ENCODE measurements around the gene GRAMD4.

The GRAMD4 gene

GRCh38 chr22:46693634-46694415 is 73.6 kb downstream of the GRAMD4 start:
- DNase-seq (ENCODE audit: low spot score) = no peak

- DNase-seq (ENCODE audit: low spot score) = no peak
Measured at GRCh38 chr22:46694416-46695170, 74.4 kb downstream of the GRAMD4 start.

DNA sequence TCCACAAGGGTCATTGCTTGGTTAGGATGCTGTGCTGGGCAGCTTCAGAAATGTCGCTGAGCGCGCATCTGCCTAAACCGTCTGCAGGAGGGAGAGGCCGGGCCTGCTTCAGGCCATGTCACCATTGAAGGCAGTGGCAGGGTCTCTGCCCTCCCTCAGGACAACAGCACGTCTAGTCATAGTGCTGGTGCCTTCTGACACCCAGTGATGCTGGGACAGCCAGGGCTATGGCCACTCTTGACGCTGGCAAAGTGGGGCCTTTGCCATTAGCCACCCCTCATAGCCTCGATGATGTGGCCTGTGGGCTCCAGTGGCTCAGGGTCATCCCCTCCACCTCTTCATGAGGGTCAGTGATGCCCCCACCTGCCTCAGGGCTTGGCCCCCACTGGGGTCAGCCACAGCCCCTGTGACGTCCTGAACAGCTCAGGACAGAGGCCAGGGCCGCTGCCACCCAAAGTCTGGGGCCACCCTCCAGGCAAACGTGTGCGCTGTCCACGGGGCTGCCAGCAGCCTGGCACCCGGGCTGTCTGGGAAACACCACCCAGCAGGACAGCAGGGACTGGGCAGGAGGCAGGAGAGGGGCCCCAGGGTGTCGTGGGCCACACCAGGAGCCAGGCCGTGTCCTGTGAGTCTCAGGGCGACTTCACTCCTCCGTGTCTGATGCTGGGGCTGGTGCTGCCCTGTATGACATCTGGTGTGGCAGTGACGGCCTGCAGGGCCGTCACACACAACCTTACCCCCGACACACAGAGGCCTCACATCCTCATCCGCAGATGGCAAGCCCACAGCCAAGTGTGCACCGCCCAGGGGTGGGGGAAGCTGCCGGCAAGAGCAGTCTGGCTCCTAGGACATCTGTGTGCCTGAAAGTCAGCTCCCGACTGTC is 75.4 kb downstream of the GRAMD4 start:
- no peak for DNase-seq (ENCODE audit: low spot score)

DNA sequence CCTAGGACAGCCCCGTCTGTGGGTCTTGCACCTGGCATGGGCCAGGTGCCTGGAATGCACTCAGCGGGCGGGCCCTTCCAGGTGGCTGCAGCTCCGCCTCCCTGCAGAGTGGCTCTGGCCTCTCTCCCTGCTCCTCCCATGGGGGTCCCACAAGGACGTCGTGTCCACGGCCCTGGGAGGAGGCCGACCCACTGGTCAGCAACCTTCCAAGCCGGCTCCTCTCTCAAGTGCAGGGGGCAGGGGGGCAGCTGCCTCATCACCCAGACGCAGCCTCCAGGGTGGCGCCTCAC is 76.0 kb downstream of the GRAMD4 start:
- DNase-seq (ENCODE audit: low spot score) = no peak

- DNase-seq (ENCODE audit: low spot score) = no peak
Measured at GRCh38 chr22:46696614-46697013, 76.4 kb downstream of the GRAMD4 start.

- no peak for DNase-seq (ENCODE audit: low spot score)
Measured at GRCh38 chr22:46697811-46698515, 77.8 kb downstream of the GRAMD4 start.

DNA sequence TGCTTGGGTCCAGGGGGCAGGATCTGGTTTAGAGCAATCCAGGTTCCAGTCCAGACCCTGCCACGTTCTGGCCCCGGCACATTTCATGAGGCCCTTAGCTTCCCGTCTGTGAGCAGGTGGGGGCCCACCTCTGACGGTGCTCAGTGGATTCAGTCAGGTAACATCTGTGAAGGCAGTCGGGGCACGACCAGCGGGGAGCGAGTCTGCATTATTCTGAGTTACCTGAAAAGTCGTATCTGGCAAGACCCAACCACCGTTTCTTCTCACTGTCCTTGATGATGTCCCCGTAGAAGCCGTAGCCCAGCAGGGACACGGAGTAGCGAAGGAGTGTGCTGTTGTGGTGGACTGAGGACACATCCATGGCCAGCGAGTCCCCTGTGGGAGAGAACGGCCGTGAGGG is 78.9 kb downstream of the GRAMD4 start:
- no peak for DNase-seq (ENCODE audit: low spot score)

GRCh38 chr22:46701262-46701661 is 81.1 kb downstream of the GRAMD4 start:
- DNase-seq (ENCODE audit: low spot score) = no peak

DNA sequence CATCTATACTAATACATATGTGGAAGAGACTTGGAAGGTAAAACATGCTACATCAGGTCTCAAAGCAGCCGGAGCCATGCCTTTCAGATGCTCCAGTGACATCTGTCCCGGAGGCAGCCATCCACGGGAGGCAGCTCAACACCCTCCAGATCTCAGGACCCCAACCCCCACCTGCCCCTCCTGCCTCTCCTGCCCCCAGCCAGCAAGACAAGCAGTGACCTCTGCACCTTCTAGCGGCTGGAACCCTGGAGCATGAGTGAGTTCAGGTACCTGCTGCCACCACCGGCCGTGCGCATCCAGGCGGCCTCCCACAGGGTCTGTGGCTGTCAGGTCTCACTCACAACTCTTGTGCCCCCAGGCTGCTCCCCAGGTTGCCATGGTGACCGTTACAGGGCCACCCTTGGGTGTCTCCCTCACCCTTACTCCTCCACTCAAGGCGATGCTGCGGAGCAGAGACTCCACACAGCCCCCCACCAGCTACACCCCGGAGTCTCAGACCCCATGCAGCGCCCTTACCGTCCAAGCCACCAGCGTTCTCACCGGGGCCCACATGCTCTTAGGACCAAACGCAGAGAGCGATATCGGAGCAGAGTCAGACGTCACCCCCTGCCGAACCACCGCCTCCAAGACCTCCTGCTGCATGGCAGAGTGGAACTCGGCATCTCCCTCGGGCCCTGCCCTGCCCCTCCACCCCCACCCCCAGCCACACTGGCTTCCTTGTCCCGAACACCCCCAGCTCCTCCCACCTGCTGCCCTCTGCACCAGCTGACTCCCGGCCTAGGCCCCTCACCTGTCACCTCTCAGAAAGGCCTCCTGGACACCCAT is 83.2 kb downstream of the GRAMD4 start:
- no peak for DNase-seq (ENCODE audit: low spot score)

DNA sequence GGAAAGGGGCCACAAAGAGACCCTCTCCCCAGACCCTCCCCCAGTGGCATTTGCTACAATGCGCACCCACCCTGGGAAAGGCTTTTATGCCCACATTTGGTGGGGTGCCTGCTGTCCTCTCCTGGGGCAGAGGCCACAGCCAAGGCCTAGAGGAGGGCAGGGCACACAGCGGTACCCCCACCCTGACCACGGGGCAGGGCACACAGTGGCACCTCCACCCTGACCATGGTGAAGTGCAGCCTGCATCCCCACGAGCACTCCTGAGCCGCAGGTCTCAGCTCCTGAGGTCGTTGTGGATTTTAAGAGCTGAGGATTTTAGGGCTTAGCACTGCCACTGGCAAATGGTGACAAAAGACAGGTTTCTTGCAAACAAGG is 83.8 kb downstream of the GRAMD4 start:
- DNase-seq (ENCODE audit: low spot score) = no peak

DNA sequence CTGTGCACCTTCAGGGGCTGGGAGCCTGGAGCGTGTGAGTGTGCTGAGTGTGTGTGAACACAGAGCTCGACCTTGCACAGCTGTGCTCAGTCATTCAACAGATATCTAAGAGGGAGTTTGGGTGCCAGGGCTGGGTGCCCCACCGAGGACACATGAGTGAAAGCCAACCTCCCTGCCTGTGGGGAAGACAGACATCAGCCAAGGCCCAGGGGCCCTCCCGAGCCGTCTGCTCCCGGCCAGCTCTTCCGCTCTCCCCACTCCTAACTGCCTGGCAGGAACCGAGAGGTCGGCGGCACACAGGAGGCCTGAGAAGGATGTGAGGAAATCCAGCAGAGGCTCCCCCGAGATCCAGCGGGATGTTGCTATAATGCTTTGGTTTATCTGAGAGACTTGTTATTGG is 85.9 kb downstream of the GRAMD4 start:
- no peak for DNase-seq (ENCODE audit: low spot score)

DNA sequence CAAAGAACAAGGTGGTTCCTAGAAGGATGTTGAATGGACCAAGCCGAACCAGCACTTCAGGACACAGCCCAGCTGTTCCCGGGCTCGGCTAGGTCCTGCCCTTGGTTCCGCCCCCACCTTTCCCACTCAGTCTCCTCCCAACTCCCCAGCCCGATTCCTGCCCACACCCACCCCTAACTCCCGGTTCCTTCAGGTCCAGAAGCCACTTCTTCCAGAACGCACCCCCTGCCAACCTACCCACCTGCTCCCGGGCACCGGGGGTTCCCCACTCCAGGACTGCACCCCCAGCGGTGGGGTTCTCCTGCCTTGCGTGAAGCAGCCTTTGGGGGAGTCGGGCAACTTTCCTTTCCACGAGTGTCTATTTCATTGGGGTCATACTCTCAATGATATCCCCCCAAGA is 87.1 kb downstream of the GRAMD4 start:
- DNase-seq (ENCODE audit: low spot score) = no peak

DNA sequence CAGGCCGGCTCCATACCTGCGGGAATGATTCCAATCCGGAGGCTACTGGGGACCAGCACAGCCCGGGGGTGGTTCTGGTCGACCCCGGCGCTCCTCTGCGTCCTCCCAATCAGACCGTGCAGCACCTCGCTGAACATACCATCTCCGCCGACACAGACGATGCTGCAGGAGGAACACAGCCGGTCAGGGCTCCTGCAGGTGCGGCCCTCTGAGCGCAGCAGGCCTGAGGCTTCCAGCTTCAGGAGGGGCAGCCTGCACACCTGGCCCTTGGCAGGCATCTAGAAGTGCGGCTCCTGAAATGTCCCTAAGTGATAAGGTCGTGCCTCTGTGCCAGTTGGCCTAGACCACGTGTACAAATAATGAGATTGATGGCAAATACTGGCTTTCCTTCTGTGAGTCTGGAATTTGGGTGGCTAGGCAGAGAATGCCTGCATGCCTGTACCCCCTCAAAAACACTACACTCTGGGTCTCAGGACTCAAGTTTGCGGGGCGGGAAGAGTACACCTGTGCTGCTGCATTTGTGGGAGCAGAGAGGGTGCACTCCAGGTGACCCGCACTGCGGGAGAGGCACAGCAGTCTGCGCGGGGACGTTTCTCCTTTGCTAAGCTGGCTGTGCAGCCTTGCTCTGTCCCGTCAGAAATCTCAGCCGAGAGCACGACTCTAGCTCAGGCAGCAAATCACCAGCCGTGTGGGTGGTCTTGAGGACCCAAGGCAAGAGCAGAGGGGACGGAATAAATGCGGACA is 87.8 kb downstream of the GRAMD4 start:
- no peak for DNase-seq (ENCODE audit: low spot score)

- no peak for DNase-seq (ENCODE audit: low spot score)
Measured at GRCh38 chr22:46708766-46709330, 88.7 kb downstream of the GRAMD4 start.

DNA sequence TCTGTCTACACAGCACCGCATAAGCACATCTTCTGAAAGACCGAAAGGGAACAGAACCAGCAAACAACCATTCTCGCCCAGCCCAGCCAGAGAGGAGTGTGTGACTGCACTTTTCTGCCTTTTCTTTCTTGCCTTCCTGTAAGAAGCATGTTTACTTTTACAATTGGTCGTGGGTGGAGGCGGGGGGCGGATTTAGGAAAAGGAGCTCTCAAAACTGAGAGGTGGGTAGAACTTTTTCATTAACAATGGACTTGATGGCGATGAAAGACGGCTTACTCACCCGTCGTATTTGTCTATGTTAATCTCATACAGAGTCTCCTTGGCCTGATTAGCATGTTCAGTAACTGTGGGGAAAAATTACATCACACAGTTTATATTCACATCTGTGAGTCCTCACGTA is 90.6 kb downstream of the GRAMD4 start:
- no peak for DNase-seq (ENCODE audit: low spot score)

DNA sequence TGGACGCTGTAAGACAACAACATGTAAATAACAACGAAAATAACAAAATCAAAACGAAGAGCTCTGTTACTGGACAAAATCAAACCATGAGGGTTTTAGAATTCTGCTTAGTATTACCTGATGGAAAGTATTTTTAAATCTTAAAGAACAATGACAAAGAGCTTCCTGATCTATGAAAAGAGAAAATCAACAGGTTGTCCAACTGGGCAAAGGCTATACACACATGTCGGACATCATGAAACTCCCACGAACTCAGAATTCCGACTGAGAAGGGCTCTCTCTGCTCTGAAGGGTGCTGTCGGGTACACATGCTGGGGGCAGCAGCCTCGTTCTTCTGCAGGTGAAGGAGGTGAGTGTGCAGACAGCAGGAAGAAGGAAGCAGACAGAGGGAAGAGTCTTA is 92.1 kb downstream of the GRAMD4 start:
- DNase-seq (ENCODE audit: low spot score) = no peak

DNA sequence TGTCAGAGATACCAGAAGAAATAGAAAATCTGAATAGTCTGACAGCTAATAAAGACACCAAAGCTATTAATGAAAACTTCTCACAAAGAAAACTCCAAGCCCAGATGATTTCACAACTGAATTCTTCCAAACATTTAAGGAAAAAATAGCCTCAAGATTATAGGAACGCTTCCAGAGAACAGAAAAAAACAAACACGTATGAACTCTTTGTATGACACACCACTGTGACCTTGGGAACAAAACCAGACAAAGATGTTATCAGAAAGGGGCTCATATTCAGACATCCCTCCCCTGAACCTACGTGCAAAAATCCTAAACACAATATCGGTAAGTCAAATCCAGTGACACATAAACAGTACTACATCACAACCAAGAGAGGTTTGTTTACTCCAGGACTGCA is 94.4 kb downstream of the GRAMD4 start:
- DNase-seq (ENCODE audit: low spot score) = no peak

- DNase-seq (ENCODE audit: low spot score) = no peak
Measured at GRCh38 chr22:46719921-46720320, 99.7 kb downstream of the GRAMD4 start.

DNA sequence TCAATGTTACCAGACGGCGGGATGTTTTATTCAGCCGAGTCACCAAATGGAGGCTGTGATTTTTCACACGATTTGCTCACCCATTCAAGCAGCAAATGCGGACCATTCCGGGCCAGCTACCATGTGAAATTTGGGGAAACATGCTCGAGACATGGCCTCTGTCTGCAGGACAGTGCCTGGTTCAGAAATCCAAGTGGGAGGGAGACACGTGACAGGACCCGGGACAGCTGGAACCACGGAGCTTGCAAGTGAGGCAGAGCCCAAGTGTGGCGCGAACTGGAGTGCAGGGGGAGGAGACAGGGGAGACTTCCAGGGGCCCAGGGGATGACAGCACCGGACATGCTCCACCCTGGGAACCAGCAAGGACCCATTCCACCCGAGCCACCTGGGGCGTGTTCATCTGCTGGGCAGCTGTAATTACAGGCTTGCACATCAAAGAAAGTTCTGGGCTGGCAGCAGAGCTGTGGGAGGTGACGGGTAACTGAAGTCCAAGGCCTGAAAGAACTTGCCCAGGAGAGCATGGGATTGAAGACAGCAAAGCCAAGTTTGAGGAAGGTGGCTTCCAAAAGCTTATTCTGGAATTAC is 101.4 kb downstream of the GRAMD4 start:
- DNase-seq (ENCODE audit: low spot score) = no peak

DNA sequence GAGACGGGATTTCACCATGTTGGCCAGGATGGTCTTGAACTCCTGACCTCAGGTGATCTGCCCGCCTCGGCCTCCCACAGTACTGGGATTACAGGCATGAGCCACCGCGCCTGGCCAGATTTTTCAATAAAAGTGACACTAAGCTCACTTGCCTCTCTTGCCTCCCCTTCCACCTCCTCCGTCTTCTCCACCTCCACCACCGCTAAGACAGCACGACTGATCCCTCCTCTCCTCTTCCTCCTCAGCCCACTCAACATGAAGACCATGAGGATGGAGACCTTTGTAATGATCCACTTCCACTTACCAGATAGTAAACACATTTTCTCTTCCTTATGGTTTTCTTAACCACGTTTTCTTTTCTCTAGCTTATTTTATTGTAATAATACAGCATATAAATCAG is 103.7 kb downstream of the GRAMD4 start:
- DNase-seq (ENCODE audit: low spot score) = no peak

Data from pons (tissue), 1 donor.